Neural cell (in vitro differentiated cells): ENCODE results near the gene SMARCC2. TPM values are rescaled to one million over a fixed set of nuclear protein-coding genes. Genes with fewer than 3 reads are reported as not detected.

Experiments used
- H2AFZ ChIP-seq: fragments of 200-600, 300-800 bp; sonication (generic), shearing (Covaris generic); 2 replicates; pipeline ENCODE4 v1.6.0; 2014; ENCODE audit warnings: low read depth, mild to moderate bottlenecking, antibody characterized with exemption, low read length, moderate library complexity
- H3F3A ChIP-seq: fragments of 200-600 bp; shearing (Covaris generic); 2 replicates; pipeline ENCODE4 v1.6.1; 2016; ENCODE audit warnings: mild to moderate bottlenecking, moderate library complexity, mixed read lengths, antibody characterized with exemption, low read length; ENCODE audit not compliant: insufficient read depth, poor library complexity, severe bottlenecking
- H3K27ac ChIP-seq: fragments of 200-600, 300-800 bp; sonication (generic), shearing (Covaris generic); 2 replicates; pipeline ENCODE4 v1.5.1; 2014; ENCODE audit warnings: mild to moderate bottlenecking, low read length, moderate library complexity
- H3K27me3 ChIP-seq: fragments of 300-800, 200-600 bp; sonication (generic), shearing (Covaris generic); 2 replicates; pipeline ENCODE4 v1.6.0; 2014; ENCODE audit warnings: mild to moderate bottlenecking, low read depth, low read length, moderate library complexity; ENCODE audit not compliant: insufficient read depth
- H3K36me3 ChIP-seq: fragments of 300-800, 200-600 bp; sonication (generic), shearing (Covaris generic); 2 replicates; pipeline ENCODE4 v1.5.1; 2014; ENCODE audit warnings: mild to moderate bottlenecking, antibody characterized with exemption, low read length, moderate library complexity; ENCODE audit not compliant: insufficient read depth
- H3K4me2 ChIP-seq: fragments of 300-800, 200-600 bp; sonication (generic), shearing (Covaris generic); 2 replicates; pipeline ENCODE4 v1.6.0; 2014; ENCODE audit warnings: mild to moderate bottlenecking, low read length
- H3K4me3 ChIP-seq: fragments of 300-800, 200-600 bp; sonication (generic), shearing (Covaris generic); 2 replicates; pipeline ENCODE4 v1.5.1; 2014; ENCODE audit warnings: mild to moderate bottlenecking, low read length, moderate library complexity
- H3K79me2 ChIP-seq: fragments of 200-600 bp; shearing (Covaris generic); replicated peaks from 2 replicates; pipeline ENCODE4 v1.6.0; 2014; ENCODE audit warnings: mild to moderate bottlenecking, low read length, moderate library complexity; ENCODE audit not compliant: insufficient read depth
- H3K9ac ChIP-seq: fragments of 300-800, 200-600 bp; sonication (generic), shearing (Covaris generic); 2 replicates; pipeline ENCODE4 v1.6.1; 2016; ENCODE audit warnings: mild to moderate bottlenecking, low read length, mixed read lengths
- H3K9me2 ChIP-seq: fragments of 200-600 bp; shearing (Covaris generic); 2 replicates; pipeline ENCODE4 v1.6.1; 2016; ENCODE audit warnings: mild to moderate bottlenecking, low read length, mixed read lengths; ENCODE audit not compliant: insufficient read depth
- H3K9me3 ChIP-seq: fragments of 200-600, 300-800 bp; sonication (generic), shearing (Covaris generic); 2 replicates; pipeline ENCODE4 v1.6.1; 2016; ENCODE audit warnings: mild to moderate bottlenecking, mixed run types, low read length, moderate library complexity, mixed read lengths
- H4K20me1 ChIP-seq: fragments of 200-600 bp; shearing (Covaris generic); 2 replicates; pipeline ENCODE4 v1.6.1; 2016; ENCODE audit warnings: mild to moderate bottlenecking, mixed run types; ENCODE audit not compliant: insufficient read depth
- CTCF ChIP-seq: fragments of 450-650 bp; IDR thresholded peaks from 2 replicates; pipeline ENCODE4 v1.5.1; 2014; ENCODE audit warnings: antibody characterized with exemption, mild to moderate bottlenecking, moderate library complexity; ENCODE audit not compliant: poor library complexity, severe bottlenecking
- EP300 ChIP-seq: fragments of 450-650 bp; conservative IDR thresholded peaks from 2 replicates; pipeline ENCODE4 v1.6.1; 2014; ENCODE audit warnings: antibody characterized with exemption, mild to moderate bottlenecking, moderate library complexity; ENCODE audit not compliant: poor library complexity, severe bottlenecking
- EZH2 ChIP-seq: fragments of 200-600, 300-800 bp; shearing (Covaris generic), sonication (generic); IDR thresholded peaks from 2 replicates; pipeline ENCODE4 v1.6.1; 2014; ENCODE audit warnings: antibody characterized with exemption, low read length, borderline replicate concordance, mild to moderate bottlenecking; ENCODE audit not compliant: insufficient read depth, poor library complexity, severe bottlenecking
- MXI1 ChIP-seq: fragments of 450-650 bp; conservative IDR thresholded peaks from 2 replicates; pipeline ENCODE4 v1.6.1; 2014; ENCODE audit warnings: antibody characterized with exemption, mild to moderate bottlenecking; ENCODE audit not compliant: poor library complexity, severe bottlenecking
- POLR2AphosphoS5 ChIP-seq: IDR thresholded peaks from 2 replicates; pipeline ENCODE4 v1.6.1; 2012
- RAD21 ChIP-seq: fragments of 450-650 bp; conservative IDR thresholded peaks from 2 replicates; pipeline ENCODE4 v1.6.1; 2014; ENCODE audit warnings: antibody characterized with exemption, mild to moderate bottlenecking, moderate library complexity
- REST ChIP-seq: IDR thresholded peaks from 2 replicates; pipeline ENCODE4 v1.6.1; 2012; ENCODE audit warnings: borderline replicate concordance
- SMC3 ChIP-seq: fragments of 450-650 bp; conservative IDR thresholded peaks from 2 replicates; pipeline ENCODE4 v1.6.1; 2014; ENCODE audit warnings: antibody characterized with exemption, mild to moderate bottlenecking, moderate library complexity; ENCODE audit not compliant: poor library complexity
- TAF1 ChIP-seq: IDR thresholded peaks from 2 replicates; pipeline ENCODE4 v1.6.1; 2012; ENCODE audit warnings: low read depth
- polyA plus RNA-seq: library from polyadenylated mRNA; depleted of rRNA; stranded (reverse); fragments of >200 nt; gene quantifications from 2 replicates; pipeline ENCODE4 v1.2.3, GENCODE V29; 2014

SMARCC2 gene
- polyA plus RNA-seq, 1 donor from 2014 or later = 85.6 TPM

GRCh38 chr12:56164345-56164729 lies 24.9 kb downstream of the SMARCC2 start:
- no peak overlapping the region for H3K4me2 ChIP-seq
- peaks cover 5% of the 10 kb centered on the region for H4K20me1 ChIP-seq
- H3K4me3 ChIP-seq = no peak overlapping the region
- no peaks in the 10 kb centered on the region for H3K9me3 ChIP-seq
- no peak overlapping the region for H2AFZ ChIP-seq
- H3F3A ChIP-seq = peaks cover 5% of the 10 kb centered on the region
- peaks cover 15% of the 10 kb centered on the region for H3K79me2 ChIP-seq
- H3K36me3 ChIP-seq = peaks cover 11% of the 10 kb centered on the region
- H3K9me2 ChIP-seq = no peaks in the 10 kb centered on the region
- no peak for TF ChIP-seq REST
- TF ChIP-seq EZH2 = no peak
- no peak for TF ChIP-seq TAF1
- no peak for TF ChIP-seq SMC3
- no peak for TF ChIP-seq RAD21
- no peak for TF ChIP-seq EP300
- no peak for TF ChIP-seq CTCF
- no peak for TF ChIP-seq POLR2AphosphoS5
- no peak for TF ChIP-seq MXI1
- H3K27ac ChIP-seq = no peak overlapping the region
- H3K27me3 ChIP-seq = no peaks in the 10 kb centered on the region
- no peak overlapping the region for H3K9ac ChIP-seq

- TF ChIP-seq EZH2 (no peak), TAF1 (no peak), MXI1 (no peak), RAD21 (no peak), SMC3 (no peak)
- Histone ChIP-seq H4K20me1 (peaks cover 5% of the 10 kb centered on the region), H3K27ac (no peak overlapping the region), H3K27me3 (no peaks in the 10 kb centered on the region), H3K9me2 (no peaks in the 10 kb centered on the region), H3K9ac (no peak overlapping the region), H2AFZ (no peak overlapping the region), H3F3A (peaks cover 5% of the 10 kb centered on the region), H3K36me3 (peaks cover 13% of the 10 kb centered on the region), H3K4me3 (no peak overlapping the region), H3K4me2 (no peak overlapping the region), H3K79me2 (peaks cover 21% of the 10 kb centered on the region), H3K9me3 (no peaks in the 10 kb centered on the region)
These were observed 25.5 kb downstream of the SMARCC2 start for GRCh38 chr12:56163533-56164344.
